OCI-LY7 (cell line): ENCODE measurements around the gene FRAS1. TPM values are rescaled to one million over a fixed set of nuclear protein-coding genes. Genes with fewer than 3 reads are reported as not detected.

ENCODE experiments used
- BruUV-seq: library from RNA; stranded (reverse); fragments of 400-500 nt; replicated peaks from 2 replicates; lab custom pipeline; 2021; lab: Mats Ljungman, UMichigan
- CTCF ChIA-PET: fragments of 300-600 bp; sonication (Branson Sonifier 250); formaldehyde crosslinking; loops from one replicate; lab custom pipeline; 2022; ENCODE audit warnings: antibody characterized with exemption; ENCODE audit not compliant: unreplicated experiment; lab: Charles Lee
- POLR2A ChIA-PET: fragments of 300-600 bp; sonication (Branson Sonifier 250); formaldehyde crosslinking; loops from one replicate; lab custom pipeline; 2022; ENCODE audit warnings: antibody characterized with exemption; lab: Charles Lee
- DNase-seq: peaks from one replicate; pipeline ENCODE4 v3.0.0-alpha.2; 2015; ENCODE audit warnings: low spot score
- H2AFZ ChIP-seq: fragments of 200-600 bp; sonication (generic), shearing (Covaris generic); 2 replicates; pipeline ENCODE4 v1.6.1; 2014; ENCODE audit warnings: mild to moderate bottlenecking, antibody characterized with exemption, low read length, moderate library complexity
- H3K27ac ChIP-seq: fragments of 200-600 bp; sonication (generic); 2 replicates; pipeline ENCODE4 v1.5.1; 2014; ENCODE audit warnings: mixed run types, low read depth, mild to moderate bottlenecking, moderate library complexity, low read length, inconsistent platforms; ENCODE audit not compliant: poor library complexity, severe bottlenecking
- H3K36me3 ChIP-seq: fragments of 200-600 bp; sonication (generic); 2 replicates; pipeline ENCODE4 v1.6.1; 2014; ENCODE audit warnings: mild to moderate bottlenecking, antibody characterized with exemption, low read length, moderate library complexity, mixed read lengths; ENCODE audit not compliant: insufficient read depth
- H3K4me1 ChIP-seq: fragments of 200-600 bp; sonication (generic); 2 replicates; pipeline ENCODE4 v1.5.1; 2014; ENCODE audit warnings: mild to moderate bottlenecking, low read length; ENCODE audit not compliant: insufficient read depth, poor library complexity, severe bottlenecking
- H3K4me2 ChIP-seq: fragments of 200-600 bp; sonication (generic); 2 replicates; pipeline ENCODE4 v1.6.1; 2014; ENCODE audit warnings: mild to moderate bottlenecking, low read length
- H3K4me3 ChIP-seq: fragments of 200-600 bp; sonication (generic); 2 replicates; pipeline ENCODE4 v1.5.1; 2014; ENCODE audit warnings: mild to moderate bottlenecking, low read depth, low read length; ENCODE audit not compliant: poor library complexity, severe bottlenecking
- H3K79me2 ChIP-seq: fragments of 200-600 bp; sonication (generic); 2 replicates; pipeline ENCODE4 v1.6.1; 2016; ENCODE audit warnings: low read depth, mild to moderate bottlenecking, low read length, moderate library complexity, mixed read lengths; ENCODE audit not compliant: insufficient read depth
- H3K9me2 ChIP-seq: fragments of 200-600 bp; sonication (generic); 2 replicates; pipeline ENCODE4 v1.6.1; 2016; ENCODE audit warnings: mild to moderate bottlenecking, low read length, mixed read lengths; ENCODE audit not compliant: insufficient read depth
- H3K9me3 ChIP-seq: fragments of 200-600 bp; sonication (generic); 2 replicates; pipeline ENCODE4 v1.6.1; 2014; ENCODE audit warnings: mild to moderate bottlenecking, mixed run types, low read length, mixed read lengths
- H4K20me1 ChIP-seq: fragments of 200-600 bp; sonication (generic); 2 replicates; pipeline ENCODE4 v1.6.1; 2014; ENCODE audit warnings: mild to moderate bottlenecking, antibody characterized with exemption, low read length, moderate library complexity, mixed read lengths; ENCODE audit not compliant: insufficient read depth
- CTCF ChIP-seq: fragments of 200-600 bp; sonication (generic); conservative IDR thresholded peaks from 2 replicates; pipeline ENCODE4 v1.5.1; 2014; ENCODE audit warnings: mild to moderate bottlenecking, antibody characterized with exemption, low read length, moderate library complexity, mixed read lengths
- EZH2phosphoT487 ChIP-seq: fragments of 200-600 bp; sonication (generic); IDR thresholded peaks from 2 replicates; pipeline ENCODE4 v1.6.1; 2018; ENCODE audit warnings: low read depth, borderline replicate concordance, mild to moderate bottlenecking, mixed run types, antibody characterized with exemption, low read length, moderate library complexity, mixed read lengths
- intact Hi-C: fragments of 100-400 bp; cut with micrococcal nuclease; formaldehyde crosslinking; loops from one replicate; pipeline ENCODE4 v1.10.0; 2022; ENCODE audit not compliant: unreplicated experiment
- total RNA-seq, 2 experiments: library from RNA; depleted of rRNA in 1 of 2; stranded (reverse); fragments of >200 nt in 1 of 2; shearing (Covaris generic) in 1 of 2; gene quantifications; 2 replicates each; pipeline ENCODE4 v1.2.3, GENCODE V29; 2014 to 2022

The FRAS1 gene
- total RNA-seq, 2 experiments from 2014 or later = 0.19 to 0.30 TPM

DNA sequence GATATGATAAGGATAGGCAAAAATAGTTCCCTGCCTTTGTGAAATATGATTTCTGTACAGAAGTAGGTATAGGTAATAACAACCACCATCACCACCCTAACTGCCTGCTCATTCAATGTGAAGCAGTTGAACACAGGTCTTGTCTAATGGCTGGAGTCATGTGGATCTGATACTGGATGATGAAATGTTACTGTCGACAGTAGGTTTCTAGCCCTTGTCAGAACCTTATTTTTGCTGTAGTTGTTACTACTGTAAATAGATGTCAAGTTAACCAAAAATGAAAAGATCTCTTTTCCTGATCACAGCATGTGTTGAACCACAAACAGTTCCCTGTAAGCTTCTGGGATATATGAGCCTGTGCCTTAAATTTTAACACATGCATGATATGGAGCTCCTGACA lies 142.9 kb downstream of the FRAS1 start:
- no peak overlapping the region for H2AFZ ChIP-seq
- H3K4me1 ChIP-seq = no peaks in the 10 kb centered on the region
- no peaks in the 10 kb centered on the region for H3K9me3 ChIP-seq
- intact Hi-C loops = no loop called here
- H3K9me2 ChIP-seq = no peaks in the 10 kb centered on the region
- POLR2A ChIA-PET = no interaction called here
- H3K79me2 ChIP-seq = no peaks in the 10 kb centered on the region
- no TSS peak for BruUV-seq
- CTCF ChIA-PET = no interaction called here
- no peak for TF ChIP-seq EZH2phosphoT487
- TF ChIP-seq CTCF = no peak
- H3K36me3 ChIP-seq = no peaks in the 10 kb centered on the region
- H3K4me3 ChIP-seq = no peak overlapping the region
- H4K20me1 ChIP-seq = no peaks in the 10 kb centered on the region
- no peak for DNase-seq
- H3K27ac ChIP-seq = no peak overlapping the region
- no peak overlapping the region for H3K4me2 ChIP-seq

- Histone ChIP-seq H3K79me2 (no peaks in the 10 kb centered on the region), H3K9me3 (no peaks in the 10 kb centered on the region), H3K4me1 (no peaks in the 10 kb centered on the region), H3K4me2 (no peak overlapping the region), H2AFZ (no peak overlapping the region), H3K27ac (no peak overlapping the region), H4K20me1 (no peaks in the 10 kb centered on the region), H3K9me2 (no peaks in the 10 kb centered on the region), H3K36me3 (no peaks in the 10 kb centered on the region), H3K4me3 (no peak overlapping the region)
- TF ChIP-seq CTCF = no peak
- no peak for TF ChIP-seq EZH2phosphoT487
- intact Hi-C loops = no loop called here
- no peak for DNase-seq
- CTCF ChIA-PET = no interaction called here
- no TSS peak for BruUV-seq
- POLR2A ChIA-PET = interaction anchor here (0.8 kb wide), 1 partner anchor 64 kb away, joined by 3 read pairs; no protein-coding TSS in a partner anchor
Observed at GRCh38 chr4:78200949-78201348, 143.8 kb downstream of the FRAS1 start.

DNA sequence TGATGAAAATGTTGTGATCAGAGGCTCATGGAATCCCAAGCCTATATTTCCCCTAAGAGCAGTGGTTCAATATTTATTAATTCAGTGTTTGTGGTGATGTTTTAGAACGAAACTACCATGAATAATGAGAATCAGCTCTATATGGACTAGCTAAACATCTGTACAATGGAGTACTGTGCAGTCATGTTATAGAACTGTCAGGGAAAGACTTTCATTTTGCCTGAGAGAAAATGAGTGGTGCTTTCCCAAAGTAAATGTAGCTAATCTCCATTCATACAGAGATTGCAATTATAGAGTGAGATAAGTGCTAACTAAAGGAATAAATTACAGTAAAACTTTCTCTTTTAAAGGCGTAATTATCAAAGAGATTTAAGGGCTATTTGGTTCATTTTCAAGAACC lies 147.1 kb downstream of the FRAS1 start:
- H2AFZ ChIP-seq = no peak overlapping the region
- CTCF ChIA-PET = interaction anchor here (0.5 kb wide), 2 partner anchors 62 to 1283 kb away, joined by 3 read pairs; no protein-coding TSS in a partner anchor
- no TSS peak for BruUV-seq

More for the DNA sequence above, 147.1 kb downstream of the FRAS1 start:
- Histone ChIP-seq H3K9me2 (no peaks in the 10 kb centered on the region), H4K20me1 (no peaks in the 10 kb centered on the region), H3K4me2 (no peak overlapping the region), H3K27ac (no peak overlapping the region), H3K4me3 (no peak overlapping the region), H3K79me2 (no peaks in the 10 kb centered on the region), H3K9me3 (no peaks in the 10 kb centered on the region), H3K36me3 (no peaks in the 10 kb centered on the region), H3K4me1 (no peaks in the 10 kb centered on the region)
- no peak for TF ChIP-seq CTCF
- TF ChIP-seq EZH2phosphoT487 = no peak
- intact Hi-C loops = no loop called here
- DNase-seq = no peak
- POLR2A ChIA-PET = no interaction called here
